Eye (tissue), 1 donor: ENCODE results near the gene EBI3.
"Not testable (repeated sequence)": the region's sequence is repeated elsewhere in the genome, so short reads cannot be mapped to it uniquely, and the experiment has no call there.

ENCODE experiments used
- DNase-seq: peaks from one replicate; pipeline ENCODE4 v3.0.0-alpha.2; 2015

Gene EBI3

DNA sequence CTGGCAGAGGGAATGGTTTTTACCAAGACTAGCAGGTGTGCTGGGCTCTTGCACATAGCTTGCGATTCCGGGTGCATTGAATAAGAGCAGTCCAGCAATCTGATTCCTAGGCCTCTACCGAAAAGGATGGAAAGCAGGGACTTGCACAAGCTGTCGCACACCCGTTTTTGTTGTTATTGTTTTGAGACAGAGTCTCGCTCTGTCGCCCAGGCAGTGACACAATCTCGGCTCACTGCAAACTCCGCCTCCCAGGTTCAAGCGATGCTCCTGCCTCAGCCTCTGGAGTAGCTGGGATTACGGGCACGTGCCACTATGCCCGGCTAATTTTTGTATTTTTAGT is 5.5 kb downstream of the EBI3 start:
- DNase-seq: no peak

DNA sequence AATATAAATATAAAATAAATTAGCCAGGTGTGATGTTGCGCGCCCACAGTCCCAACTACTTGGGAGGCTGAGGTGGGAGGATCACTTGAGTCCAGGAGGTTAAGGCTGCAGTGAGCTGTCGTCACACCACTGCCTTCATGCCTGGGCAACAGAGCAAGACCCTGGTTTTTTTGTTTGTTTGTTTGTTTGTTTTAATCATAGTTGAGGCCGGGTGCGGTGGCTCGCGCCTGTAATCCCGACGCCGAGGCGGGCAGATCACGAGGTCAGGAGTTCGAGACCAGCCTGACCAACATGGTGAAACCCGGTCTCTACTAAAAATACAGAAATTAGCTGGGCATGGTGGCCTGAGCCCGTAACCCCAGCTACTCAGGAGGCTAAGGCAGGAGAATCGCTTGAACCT is 8.2 kb downstream of the EBI3 start:
- not testable (repeated sequence) for DNase-seq

DNA sequence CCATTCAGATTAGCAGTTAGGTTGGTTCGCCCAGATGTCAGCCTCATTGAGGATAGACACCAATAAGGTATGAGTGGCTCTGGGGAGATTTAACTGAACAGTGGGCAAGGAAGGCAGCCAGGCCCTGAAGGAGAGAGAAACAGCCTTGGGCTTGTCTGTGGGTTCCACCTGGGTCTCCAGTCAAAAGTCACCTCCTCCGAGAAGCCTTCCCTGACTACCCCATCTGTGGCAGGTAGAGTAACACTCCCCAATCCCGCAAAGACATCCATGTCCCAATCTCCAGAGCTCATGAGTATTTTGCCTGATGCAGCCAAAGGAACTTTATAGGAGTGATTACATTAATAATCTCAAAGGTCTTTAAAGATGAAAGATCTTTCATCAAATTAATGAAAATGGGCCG is 9.5 kb downstream of the EBI3 start:
- DNase-seq: no peak

DNA sequence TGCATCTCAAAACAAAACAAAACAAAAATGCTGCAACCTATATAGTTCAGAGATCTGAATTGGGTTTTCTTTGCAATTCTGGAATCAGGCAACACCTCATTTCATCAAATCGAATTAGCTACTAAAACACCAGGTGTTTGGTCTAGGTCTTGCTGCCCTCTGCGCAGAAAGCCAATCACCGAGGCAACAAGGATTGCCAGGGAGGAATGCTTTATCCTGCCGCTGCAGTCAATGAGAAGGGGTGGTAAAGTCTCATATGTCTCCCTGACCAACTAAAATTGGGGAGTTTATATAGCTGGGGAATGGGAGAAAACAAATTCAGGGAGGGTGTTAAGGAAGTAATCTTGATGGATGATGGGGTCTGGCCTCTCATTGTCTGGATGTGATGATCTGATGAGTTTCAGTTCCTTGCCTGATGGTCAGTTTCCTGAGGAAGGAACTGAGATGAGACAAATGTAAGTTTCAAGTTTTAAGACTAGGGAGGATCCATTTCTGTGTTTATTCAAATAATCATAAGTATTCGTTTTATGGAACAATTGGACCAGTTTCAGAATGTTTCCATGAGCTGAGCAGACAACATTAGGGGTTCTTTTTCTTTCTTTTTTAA is 12.6 kb downstream of the EBI3 start:
- no peak for DNase-seq

DNA sequence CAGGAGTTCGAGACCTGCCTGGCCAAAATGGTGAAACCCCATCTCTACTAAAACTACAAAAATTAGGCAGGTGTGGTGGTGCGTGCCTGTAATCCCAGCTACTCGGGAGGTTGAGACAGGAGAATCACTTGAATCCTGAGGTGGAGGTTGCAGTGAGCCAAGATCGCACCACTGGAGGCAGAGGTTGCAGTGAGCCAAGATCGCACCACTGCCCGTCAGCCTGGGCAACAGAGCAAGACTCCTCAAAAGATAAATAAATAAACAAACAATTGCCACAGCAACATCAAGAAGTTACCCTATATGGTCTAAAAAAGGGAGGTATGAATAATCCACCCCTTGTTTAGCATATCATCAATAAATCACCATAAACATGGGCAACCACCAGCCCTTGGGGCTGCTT is 16.6 kb downstream of the EBI3 start:
- not testable (repeated sequence) for DNase-seq

DNA sequence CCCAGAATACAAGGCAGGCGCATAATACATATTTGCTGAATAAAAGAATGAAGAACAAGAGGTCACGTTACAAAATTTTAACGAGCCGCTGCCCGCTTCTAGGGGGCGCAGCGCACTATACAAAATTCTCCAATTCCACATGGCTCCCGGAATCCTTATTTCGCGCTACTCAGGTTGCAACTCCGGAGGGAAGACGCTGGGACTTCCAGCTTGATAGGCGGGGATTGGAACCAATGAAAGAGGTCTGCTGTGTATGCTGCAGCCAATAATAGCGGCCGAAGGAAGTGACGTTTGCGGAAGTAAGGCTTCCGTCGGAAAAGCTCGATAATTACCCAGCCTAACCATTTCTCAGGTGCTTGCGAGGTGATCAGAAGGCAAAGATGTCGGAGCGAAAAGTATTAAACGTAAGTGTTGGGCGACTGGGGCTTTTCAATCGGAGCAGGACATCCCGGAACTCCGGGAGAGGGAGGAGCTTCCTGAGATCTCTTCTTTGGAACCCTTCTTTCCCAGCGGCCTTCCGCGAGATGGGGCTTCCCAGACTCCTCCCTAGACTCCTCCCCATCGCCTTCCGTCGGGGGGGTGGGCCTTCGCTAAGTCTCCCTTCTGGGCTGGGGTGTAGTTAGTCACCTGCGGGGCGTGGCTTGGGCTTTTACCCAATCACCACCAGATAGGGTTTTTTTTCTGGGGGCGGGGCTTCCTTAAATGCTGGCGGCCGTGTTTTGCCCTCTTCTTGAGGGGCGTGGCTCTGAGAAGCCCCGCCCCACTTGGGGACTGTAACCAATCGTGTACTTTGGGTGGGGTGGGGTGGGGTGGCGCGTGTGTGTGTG is 17.7 kb downstream of the EBI3 start, which contains the start of gene YJU2:
Gene YJU2 (plus strand): TSS at position 314 of the 827 bp plus-strand sequence. CDS start 67 bp downstream, at position 381.
- DNase-seq: peak; percentile 100

DNA sequence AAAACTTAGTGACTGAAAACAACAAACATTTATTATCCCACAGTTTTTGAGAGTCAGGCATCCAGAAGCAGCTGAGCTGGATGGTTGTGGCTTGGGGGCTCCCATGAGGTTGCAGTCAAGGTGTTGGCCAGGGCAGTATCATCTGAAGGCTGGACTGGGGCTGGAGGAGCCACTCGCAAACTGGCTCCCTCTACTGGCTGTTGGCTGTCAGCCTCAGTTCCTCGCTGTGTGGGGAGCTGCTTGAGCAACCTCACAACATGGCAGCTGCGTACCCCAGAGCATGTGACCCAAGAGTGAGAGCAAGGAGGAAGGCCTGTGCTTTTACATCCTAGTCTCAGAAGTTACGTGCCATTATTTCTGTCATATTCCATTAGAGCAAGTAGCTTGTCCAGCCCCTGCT is 27.2 kb downstream of the EBI3 start:
- no peak for DNase-seq

DNA sequence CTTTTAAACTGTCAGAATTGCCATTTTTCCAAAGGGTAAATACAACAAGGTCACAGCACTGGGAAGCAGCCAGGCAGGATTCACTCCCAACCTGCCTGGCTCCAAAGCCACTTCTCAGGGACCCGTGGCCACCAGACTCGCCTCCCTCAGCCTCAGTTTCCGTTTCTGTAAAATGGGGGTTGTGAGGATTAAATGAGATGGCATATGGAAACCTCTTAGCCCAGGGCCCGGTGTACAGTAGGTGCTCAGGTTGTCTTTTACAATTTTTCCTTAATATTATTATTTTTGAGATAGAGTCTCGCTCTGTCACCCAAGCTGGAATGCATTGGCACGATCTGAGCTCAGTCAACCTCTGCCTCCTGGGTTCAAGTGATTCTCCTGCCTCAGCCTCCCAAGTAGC is 27.7 kb downstream of the EBI3 start:
- no peak for DNase-seq

DNA sequence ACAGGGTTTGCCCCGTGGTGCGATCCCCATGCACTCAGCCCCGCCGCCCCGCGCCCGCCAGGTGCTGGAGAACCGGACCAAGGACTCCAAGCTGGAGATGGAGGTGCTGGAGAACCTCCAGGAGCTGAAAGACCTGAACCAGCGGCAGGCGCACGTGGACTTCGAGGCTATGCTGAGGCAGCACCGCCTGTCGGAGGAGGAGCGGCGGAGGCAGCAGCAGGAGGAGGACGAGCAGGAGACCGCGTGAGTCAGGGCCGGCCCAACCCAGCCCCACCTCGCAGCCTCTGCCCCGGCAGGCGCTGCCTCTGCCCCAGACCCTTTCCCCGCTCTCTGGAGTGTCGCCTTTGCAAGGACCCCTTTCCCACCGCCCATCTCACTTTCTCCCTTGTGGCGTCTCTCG is 28.9 kb downstream of the EBI3 start:
- DNase-seq: no peak

DNA sequence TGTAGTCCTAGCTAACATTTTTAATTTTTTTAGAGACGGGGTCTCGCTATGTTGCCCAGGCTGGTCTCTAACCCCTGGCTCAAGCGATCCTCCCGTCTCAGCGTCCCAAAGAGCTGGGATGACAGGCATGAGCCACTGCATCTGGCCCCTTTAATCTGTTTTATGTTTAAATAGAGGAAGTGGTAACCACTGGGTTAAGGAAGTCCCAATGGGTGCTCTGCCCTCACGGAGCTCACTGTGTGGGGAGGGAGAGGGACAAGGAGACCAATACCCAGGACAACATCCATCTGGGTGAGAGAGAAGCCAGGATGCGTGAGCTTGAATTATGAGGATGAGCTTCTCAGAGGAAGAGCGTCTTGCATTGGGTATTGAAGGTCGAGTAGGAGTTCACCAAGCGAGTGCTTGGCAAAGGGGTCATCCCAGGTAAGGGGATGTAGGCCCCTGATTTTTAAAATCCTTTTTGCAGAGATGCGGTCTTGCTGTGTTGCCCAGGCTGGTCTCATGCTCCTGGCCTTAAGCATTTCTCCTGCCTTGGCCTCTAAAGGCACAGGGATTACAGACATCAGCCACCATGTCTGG is 31.4 kb downstream of the EBI3 start:
- DNase-seq: no peak

DNA sequence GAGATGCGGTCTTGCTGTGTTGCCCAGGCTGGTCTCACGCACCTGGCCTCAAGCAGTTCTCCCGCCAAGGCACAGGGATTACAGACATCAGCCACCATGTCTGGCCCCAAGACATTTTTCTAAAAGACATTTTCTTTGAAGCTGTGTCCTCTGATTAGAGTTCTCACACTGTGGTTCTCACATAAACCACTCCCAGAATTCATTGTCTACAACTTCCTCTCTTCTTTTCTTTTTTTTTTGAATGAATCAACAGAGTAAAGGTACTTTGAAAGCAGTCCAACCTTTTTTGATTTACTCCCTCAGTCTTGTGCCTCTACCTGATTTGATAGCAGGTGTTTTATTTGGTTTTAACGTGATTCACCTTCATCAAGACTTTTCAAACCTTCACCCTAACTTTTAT is 35.5 kb downstream of the EBI3 start:
- no peak for DNase-seq

DNA sequence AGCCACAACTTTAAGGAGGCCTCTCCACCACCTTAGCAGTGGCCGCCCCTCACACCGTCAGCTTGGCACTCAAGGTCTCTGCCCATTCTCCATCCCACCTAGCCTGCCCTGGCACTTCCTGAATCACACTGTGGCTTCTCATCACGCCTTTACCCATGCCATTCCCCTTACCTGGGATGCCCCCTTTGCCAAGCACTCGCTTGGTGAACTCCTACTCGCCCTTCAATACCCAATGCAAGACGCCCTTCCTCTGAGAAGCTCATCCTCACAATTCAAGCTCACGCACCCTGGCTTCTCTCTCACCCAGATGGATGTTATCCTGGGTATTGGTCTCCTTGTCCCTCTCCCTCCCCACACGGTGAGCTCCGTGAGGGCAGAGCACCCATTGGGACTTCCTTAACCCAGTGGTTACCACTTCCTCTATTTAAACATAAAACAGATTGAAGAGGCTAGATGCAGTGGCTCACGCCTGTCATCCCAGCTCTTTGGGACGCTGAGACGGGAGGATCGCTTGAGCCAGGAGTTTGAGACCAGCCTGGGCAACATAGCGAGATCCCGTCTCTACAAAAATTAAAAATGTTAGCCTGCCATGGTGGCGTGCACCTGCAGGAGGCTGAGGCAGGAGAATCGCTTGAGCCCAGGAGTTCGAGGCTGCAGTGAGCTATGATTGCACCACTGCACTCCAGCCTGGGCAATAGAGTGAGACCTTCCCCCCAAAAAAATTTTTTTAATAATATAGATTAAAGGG is 37.1 kb downstream of the EBI3 start:
- no peak for DNase-seq

DNA sequence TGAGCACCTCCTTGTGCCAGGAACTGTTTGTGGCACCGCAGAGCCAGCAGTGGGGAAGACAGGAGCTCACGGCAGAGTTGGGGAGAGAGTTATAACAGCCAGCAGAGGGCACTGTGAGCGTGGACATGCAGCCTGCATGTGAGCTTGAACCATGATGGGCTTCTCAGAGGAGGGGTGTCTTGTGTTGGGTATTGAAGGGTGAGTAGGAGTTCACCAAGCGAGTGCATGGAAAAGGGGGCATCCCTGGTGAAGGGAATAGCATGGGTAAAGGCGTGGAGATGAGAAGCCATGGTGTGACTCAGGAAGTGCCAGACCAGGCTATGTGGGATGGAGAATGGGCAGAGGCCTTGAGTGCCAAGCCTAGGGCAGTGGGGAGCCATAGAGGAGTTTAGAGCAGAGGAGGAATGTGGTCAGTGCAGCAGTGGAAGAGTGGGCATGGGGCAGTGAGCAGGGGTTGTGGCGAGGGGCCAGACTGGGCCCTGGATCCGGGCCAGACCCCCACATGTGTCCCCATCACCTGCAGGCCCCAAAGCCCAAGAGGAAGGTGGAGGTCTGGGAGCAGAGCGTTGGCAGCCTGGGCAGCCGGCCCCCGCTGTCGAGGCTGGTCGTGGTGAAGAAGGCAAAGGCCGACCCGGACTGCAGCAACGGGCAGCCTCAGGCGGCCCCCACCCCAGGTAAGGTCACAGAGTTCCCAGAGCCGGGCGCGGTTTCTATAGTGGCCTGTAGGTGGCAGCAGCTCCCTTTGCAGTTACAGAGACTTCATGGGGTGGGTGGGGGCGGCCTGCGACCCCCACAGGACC is 38.0 kb downstream of the EBI3 start:
- DNase-seq: peak; percentile 54

DNA sequence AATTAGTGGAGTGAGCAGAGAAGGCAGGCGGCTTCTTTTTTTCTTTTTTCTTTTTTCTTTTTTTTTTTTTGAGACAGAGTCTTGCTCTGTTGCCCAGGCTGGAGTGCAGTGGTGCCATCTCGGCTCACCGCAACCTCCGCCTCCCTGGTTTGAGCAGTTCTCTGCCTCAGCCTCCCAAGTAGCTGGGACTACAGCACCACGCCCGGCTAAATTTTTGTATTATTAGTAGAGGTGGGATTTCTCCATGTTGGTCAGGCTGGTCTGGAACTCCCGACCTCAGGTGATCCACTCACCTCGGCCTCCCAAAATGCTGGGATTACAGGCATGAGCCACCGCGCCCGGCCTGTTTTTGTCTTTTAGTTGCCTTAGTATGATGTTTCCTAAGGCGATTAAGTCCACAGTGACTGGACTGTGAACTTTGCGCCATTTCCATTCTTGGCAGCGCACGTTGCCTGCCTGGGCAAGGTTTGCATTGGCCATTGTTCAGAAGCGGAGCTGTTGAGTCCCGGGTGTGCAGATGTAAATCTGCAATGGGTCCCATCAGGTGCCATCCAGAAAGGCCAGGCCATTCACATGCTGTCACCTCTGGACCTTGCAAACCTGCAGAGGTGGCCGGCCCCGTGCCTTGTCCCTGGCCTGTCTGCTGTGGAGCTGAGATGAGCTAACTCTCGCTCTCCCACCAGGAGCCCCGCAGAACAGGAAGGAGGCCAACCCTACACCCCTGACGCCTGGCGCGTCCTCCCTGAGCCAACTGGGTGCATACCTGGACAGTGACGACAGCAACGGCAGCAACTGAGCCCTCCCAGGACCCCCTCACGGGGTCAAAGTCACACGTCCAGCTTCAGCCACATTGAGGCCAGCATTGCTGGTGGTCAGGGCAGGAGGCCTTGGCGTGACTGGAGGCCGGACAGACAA is 38.8 kb downstream of the EBI3 start:
- no peak for DNase-seq

DNA sequence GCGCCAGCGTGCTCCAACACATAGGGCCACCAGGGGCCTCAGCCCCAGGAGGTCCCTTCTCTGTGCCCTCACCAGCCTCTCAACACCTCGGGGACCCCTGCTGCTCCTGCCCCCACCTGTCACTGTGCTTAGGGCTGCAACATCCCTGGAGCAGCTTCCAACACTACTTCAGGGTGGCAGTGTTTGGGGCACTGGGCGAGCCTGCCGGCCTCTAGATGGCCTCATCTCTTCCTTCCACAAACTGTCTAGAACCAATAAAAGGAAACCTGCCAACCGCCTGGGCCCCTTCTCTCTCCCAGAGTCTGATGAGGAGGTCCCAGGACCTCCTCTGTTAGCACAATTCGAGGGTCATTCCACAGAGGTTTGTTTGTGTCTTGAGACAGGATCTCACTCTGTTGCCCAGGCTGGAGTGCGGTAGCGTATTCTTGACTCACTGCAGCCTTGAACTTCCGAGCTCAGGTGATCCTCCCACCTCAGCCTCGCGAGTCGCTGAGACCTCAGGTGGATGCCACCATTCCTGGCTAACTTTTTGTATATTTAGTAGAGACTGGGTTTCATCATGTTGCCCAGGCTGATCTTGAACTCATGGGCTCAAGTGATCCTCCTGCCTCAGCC is 39.6 kb downstream of the EBI3 start:
- DNase-seq: no peak

DNA sequence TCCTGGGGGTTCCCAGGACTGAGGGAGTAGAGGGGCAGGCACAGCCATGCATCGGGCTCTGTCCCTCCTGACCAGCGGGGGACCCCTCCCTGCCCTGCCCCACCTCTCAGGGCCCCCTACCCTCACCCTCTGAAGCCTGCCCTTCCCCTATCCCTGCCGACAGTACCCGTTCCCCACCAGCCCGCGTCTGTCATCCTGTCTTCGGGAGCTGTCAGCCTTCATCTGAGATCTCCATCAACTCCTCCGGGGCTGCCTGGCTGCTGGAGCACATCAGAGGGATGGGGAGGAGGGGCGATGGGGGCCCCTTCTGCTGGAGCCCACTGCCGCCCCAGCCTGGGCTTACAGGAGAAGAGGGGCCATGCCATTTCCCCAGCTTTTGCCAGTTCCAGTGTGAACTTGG is 43.6 kb downstream of the EBI3 start:
- DNase-seq: no peak

DNA sequence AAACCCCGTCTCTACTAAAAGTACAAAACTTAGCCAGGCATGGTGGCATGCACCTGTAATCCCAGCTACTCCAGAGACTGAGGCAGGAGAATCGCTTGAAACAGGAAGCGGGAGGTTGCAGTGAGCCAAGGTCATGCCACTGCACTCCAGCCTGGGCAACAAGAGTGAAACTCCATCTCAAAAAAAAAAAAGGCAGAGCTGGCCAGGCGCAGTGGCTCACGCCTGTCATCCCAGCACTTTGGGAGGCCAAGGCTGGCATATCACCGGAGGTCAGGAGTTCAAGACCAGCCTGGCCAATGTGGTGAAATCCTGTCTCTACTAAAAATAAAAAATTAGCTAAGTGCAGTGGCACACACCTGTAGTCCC is 45.0 kb downstream of the EBI3 start:
- DNase-seq: not testable (repeated sequence)

DNA sequence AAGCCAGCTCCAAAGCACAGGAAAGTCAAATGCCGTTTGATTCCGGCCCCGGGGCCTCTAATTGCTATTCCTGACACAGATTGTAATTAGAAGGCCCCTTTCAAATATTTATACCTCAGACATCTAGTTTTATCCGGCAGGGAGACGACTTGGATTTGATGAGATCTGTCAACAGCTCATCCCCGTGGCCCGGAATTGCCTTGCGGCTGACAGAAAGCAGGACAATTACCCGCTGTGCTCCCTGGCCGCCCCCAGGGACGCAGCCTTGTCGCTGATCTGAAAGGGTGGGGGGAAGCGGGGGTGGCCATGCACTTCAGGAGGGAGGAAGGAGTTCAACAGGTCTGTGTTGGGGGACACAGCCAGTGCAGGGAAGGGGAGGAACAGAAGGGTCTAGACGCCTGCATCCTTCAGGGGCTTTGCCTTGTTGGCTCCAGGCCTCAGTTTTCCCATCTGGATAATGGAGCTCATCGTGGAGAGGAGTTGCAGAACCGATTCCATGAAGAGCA is 47.9 kb downstream of the EBI3 start:
- peak; percentile 68 for DNase-seq

DNA sequence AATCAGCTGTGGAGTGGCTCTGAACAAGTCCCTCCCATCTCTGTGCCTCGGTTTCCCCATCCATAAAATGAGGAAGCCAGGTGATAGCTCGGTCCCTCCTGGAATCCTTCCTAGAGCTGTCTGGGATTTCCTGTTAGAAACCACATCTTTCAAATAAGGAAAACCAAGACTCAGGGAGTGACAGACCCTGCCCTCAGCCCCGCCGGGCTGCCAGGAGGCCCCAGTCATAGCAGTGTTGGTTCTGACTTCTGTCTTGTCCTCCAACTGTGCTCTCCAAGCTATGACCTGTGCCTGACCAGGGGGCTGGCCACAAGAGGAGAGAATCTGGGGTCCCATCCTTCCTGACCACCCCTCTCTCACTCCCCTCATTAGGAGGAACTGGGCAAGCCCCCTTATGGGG is 48.7 kb downstream of the EBI3 start:
- no peak for DNase-seq

DNA sequence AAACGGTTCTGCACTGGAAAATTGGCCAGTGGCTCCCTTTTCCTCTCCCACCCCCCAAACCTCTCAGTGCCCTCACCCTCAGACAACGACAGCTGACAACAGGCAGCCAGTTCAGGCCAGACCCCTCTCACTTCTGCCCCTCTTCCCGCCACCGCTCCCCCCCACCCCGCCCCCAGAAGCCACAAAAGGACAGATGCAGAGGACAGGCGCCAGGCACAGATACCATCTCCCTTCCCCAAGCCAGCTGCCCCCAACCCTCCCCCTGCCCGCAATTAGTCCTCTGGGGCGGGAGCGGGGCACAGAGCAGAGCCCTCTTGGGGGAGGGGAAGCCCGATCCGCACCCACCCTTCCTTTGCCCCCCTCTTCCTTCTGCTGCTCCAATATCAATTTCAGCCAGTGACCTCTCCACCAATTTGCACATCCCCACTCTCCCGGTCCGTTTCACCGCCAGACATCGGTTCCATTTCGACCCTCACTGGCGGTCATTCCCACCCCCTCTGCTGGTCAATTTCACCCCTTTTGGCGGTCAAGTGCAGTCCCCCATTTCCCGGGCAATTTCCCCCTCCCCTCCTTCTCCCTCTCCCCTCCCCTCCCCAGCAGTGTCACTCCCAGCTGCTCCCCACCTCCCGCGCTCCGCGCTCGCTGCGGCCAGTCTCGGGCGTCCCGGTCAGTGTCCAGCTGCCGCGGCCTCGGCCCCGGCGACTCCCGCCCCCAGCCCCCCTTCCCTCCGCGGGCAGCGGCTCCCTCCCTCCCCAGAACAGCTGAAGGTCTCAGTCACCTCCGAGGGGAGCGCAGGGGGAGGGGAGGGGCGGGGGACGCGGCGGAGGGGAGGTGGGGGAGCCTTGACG is 49.3 kb downstream of the EBI3 start, which contains the start of gene SHD:
Gene SHD (plus strand): TSS at position 848 of the 848 bp plus-strand sequence. CDS start 798 bp downstream, outside the sequence.
- peak; percentile 84 for DNase-seq
